Measurements from ENCODE around the gene LTBR.

DNA sequence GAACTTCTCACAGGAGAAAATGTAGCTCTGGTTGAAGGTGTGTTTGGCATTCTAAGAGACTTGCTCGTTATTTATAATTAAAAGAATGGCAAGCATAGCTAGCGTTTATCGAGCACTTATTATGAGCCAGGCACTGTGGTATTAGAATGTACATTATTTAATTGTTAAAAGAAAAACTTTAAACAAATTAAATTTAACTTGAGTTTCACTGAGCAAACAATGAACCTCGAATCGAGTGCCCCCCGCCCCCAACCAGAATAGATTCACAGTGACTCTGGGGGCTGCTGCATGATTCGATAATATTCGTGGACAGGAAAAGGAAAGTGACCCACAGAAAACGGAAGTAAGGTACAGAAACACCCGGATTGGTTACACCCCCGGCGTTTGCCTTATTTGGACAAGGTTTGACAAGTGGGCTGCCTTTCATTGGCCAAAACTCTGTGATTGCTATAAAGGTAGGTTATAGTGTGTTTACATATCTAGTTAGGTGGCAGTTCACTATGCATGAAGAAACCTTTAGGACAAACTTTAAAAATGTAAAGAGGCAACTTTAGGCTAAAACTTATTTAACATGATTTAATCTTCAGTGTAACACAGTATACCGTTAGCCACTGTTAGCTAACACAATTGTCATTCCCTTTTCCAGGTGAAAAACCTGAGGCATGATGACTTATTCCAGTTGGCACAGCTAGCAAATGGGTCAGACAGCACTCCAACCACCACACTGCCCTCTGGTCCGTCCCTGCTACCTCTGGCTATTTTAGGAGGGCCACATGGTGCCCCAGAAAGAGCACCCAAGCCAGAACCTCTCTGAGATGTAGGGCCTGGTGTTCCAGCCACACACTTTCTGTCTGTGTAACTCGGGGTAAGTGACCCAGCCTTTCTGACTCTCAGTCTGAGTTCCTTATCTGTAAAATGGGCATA is 15.7 kb upstream of the LTBR start:
- TF ChIP-seq, protein P1, sequence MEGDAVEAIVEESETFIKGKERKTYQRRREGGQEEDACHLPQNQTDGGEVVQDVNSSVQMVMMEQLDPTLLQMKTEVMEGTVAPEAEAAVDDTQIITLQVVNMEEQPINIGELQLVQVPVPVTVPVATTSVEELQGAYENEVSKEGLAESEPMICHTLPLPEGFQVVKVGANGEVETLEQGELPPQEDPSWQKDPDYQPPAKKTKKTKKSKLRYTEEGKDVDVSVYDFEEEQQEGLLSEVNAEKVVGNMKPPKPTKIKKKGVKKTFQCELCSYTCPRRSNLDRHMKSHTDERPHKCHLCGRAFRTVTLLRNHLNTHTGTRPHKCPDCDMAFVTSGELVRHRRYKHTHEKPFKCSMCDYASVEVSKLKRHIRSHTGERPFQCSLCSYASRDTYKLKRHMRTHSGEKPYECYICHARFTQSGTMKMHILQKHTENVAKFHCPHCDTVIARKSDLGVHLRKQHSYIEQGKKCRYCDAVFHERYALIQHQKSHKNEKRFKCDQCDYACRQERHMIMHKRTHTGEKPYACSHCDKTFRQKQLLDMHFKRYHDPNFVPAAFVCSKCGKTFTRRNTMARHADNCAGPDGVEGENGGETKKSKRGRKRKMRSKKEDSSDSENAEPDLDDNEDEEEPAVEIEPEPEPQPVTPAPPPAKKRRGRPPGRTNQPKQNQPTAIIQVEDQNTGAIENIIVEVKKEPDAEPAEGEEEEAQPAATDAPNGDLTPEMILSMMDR (IDR thresholded peaks at IDR 0.05; ENCODE audit: low read depth, low read length), result no peak
- TF ChIP-seq, protein P2, sequence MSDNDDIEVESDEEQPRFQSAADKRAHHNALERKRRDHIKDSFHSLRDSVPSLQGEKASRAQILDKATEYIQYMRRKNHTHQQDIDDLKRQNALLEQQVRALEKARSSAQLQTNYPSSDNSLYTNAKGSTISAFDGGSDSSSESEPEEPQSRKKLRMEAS (IDR thresholded peaks at IDR 0.05; ENCODE audit: low read depth, low read length), result no peak
- TF ChIP-seq POLR2A (IDR thresholded peaks at IDR 0.05; ENCODE audit: extremely low read depth, insufficient read length), result no peak
- TF ChIP-seq MYC (IDR thresholded peaks at IDR 0.05; ENCODE audit: low read depth, low read length), result no peak
